K562 (cell line): ENCODE measurements around the gene SEC14L2. TPM values are rescaled to one million over a fixed set of nuclear protein-coding genes. Genes with fewer than 3 reads are reported as not detected.

Experiments
- ATAC-seq: fragments of 200-7000 bp; cut with Tn5 transposase; 3 replicates; pipeline ENCODE4 v1.9.1; 2020; ENCODE audit warnings: moderate library complexity
- BruUV-seq: library from RNA; stranded (reverse); fragments of 400-500 nt; replicated peaks from 2 replicates; lab custom pipeline; 2021; lab: Mats Ljungman, UMichigan
- CTCF ChIA-PET: fragments of 300-600 bp; formaldehyde crosslinking; extraction: SDS; loops from one replicate; lab custom pipeline; 2021; ENCODE audit warnings: low intra/inter-chr PET ratio; lab: Yijun Ruan, JAX
- POLR2A ChIA-PET: fragments of 300-600, 350-650 bp; sonication (Branson Sonifier 250); formaldehyde crosslinking; extraction: SDS; loops from one replicate; lab custom pipeline; 2021; ENCODE audit warnings: antibody characterized with exemption, inconsistent platforms; lab: Yijun Ruan, JAX
- DNase-seq, 4 experiments: peaks; one replicate each; pipeline versions ENCODE4 v3.0.0 to v3.0.0-alpha.2; 2011 to 2018; ENCODE audit warnings: low spot score in 3 of 4, mixed read lengths in 3 of 4; ENCODE audit errors: extremely low read depth in 1 of 4
- FAIRE-seq: peaks from 2 replicates; lab custom pipeline; 2011; peaks lifted over from hg19 to GRCh38; lab: Jason Lieb, UNC
- H2AFZ ChIP-seq: 2 replicates; pipeline ENCODE4 v1.6.0; 2011; ENCODE audit warnings: low read depth, low read length, control low read depth, inconsistent platforms
- H3K27ac ChIP-seq: fragments of 200-600 bp; 3 replicates; pipeline ENCODE4 v1.8.0; 2011; ENCODE audit warnings: low read depth, mild to moderate bottlenecking, control low read depth, inconsistent platforms, low read length, moderate library complexity, mixed read lengths; ENCODE audit errors: extremely low read depth
- H3K27me3 ChIP-seq, 2 experiments: fragments of 300-600 bp in 1 of 2; 2 replicates in 1 of 2; 3 replicates in 1 of 2; pipeline versions ENCODE4 v1.6.0 to v1.8.0; 2011; ENCODE audit warnings: inconsistent platforms in 2 of 2, low read length in 2 of 2, mild to moderate bottlenecking in 1 of 2, mixed read lengths in 1 of 2, moderate library complexity in 1 of 2; ENCODE audit not compliant: control insufficient read depth in 2 of 2, insufficient read depth in 2 of 2
- H3K36me3 ChIP-seq: fragments of 300-600 bp; 3 replicates; pipeline ENCODE4 v1.8.0; 2011; ENCODE audit warnings: mild to moderate bottlenecking, low read length, inconsistent platforms; ENCODE audit not compliant: control insufficient read depth, insufficient read depth
- H3K4me1 ChIP-seq, 2 experiments: fragments of 200-600 bp in 1 of 2; replicated peaks in 1 of 2; 2 replicates in 1 of 2; 3 replicates in 1 of 2; pipeline versions ENCODE4 v1.5.1 to v1.8.0; 2011; ENCODE audit warnings: inconsistent platforms in 2 of 2, low read length in 2 of 2, mild to moderate bottlenecking in 1 of 2, mixed read lengths in 1 of 2, moderate library complexity in 1 of 2; ENCODE audit not compliant: control insufficient read depth in 2 of 2, insufficient read depth in 2 of 2
- H3K4me2 ChIP-seq: 2 replicates; pipeline ENCODE4 v1.6.1; 2011; ENCODE audit warnings: low read length, control low read depth, inconsistent platforms, mixed read lengths; ENCODE audit not compliant: insufficient read depth
- H3K4me3 ChIP-seq: fragments of 200-600 bp; sonication (generic), shearing (Covaris generic); 2 replicates; pipeline ENCODE4 v1.5.1; 2016; ENCODE audit warnings: control low read depth, inconsistent platforms
- H3K79me2 ChIP-seq: fragments of 200-600 bp; 3 replicates; pipeline ENCODE4 v1.8.0; 2011; ENCODE audit warnings: low read length, inconsistent platforms; ENCODE audit not compliant: control insufficient read depth, insufficient read depth
- H3K9ac ChIP-seq, 2 experiments: 2 replicates each; pipeline versions ENCODE4 v1.6.0 to v1.6.1; 2011; ENCODE audit warnings: low read depth in 2 of 2, low read length in 2 of 2, control low read depth in 1 of 2, inconsistent platforms in 1 of 2, mild to moderate bottlenecking in 1 of 2, mixed read lengths in 1 of 2; ENCODE audit not compliant: insufficient read depth in 1 of 2
- H3K9me1 ChIP-seq: one replicate; pipeline ENCODE4 v1.6.0; 2011; ENCODE audit warnings: inconsistent platforms, mild to moderate bottlenecking, low read length, moderate library complexity; ENCODE audit not compliant: control insufficient read depth, insufficient read depth
- H3K9me3 ChIP-seq: replicated peaks from 2 replicates; pipeline ENCODE4 v1.5.1; 2011; ENCODE audit warnings: low read depth, low read length, inconsistent platforms; ENCODE audit not compliant: control insufficient read depth, insufficient read depth
- H4K20me1 ChIP-seq: replicated peaks from 2 replicates; pipeline ENCODE4 v1.6.1; 2011; ENCODE audit warnings: low read length, inconsistent platforms, mixed read lengths; ENCODE audit not compliant: control insufficient read depth, insufficient read depth
- ADNP ChIP-seq: fragments of 200-800 bp; sonication (Bioruptor generic); IDR thresholded peaks from 2 replicates; pipeline ENCODE4 v1.6.1; 2016; ENCODE audit warnings: missing genetic modification characterization, missing compliant biosample characterization
- FOXA1 ChIP-seq: fragments of 450-650 bp; IDR thresholded peaks from 2 replicates; pipeline ENCODE4 v1.6.1; 2016; ENCODE audit warnings: mild to moderate bottlenecking, borderline replicate concordance
- ILK ChIP-seq: fragments of 450-650 bp; IDR thresholded peaks from 2 replicates; pipeline ENCODE4 v1.6.1; 2016; ENCODE audit warnings: missing genetic modification characterization, low read depth, mild to moderate bottlenecking, missing compliant biosample characterization, moderate library complexity, borderline replicate concordance
- KDM1A ChIP-seq, 2 experiments: fragments of 450-650 bp; IDR thresholded peaks; 2 replicates each; pipeline ENCODE4 v1.6.1; 2016; ENCODE audit warnings: mild to moderate bottlenecking in 2 of 2
- MEF2A ChIP-seq: IDR thresholded peaks from 2 replicates; pipeline ENCODE4 v1.6.1; 2011; ENCODE audit warnings: low read depth, mild to moderate bottlenecking, low read length, moderate library complexity; ENCODE audit not compliant: control insufficient read depth
- OTX1 ChIP-seq: fragments of 450-650 bp; formaldehyde crosslinking; IDR thresholded peaks from 2 replicates; pipeline ENCODE4 v1.4.0; 2022; ENCODE audit warnings: mild to moderate bottlenecking
- RBM25 ChIP-seq: fragments of 200-400 bp; formaldehyde crosslinking; IDR thresholded peaks from 2 replicates; pipeline ENCODE4 v1.6.1; 2018; ENCODE audit warnings: low read length, low read depth, moderate library complexity; ENCODE audit not compliant: severe bottlenecking
- TAL1 ChIP-seq: fragments of 450-650 bp; IDR thresholded peaks from 2 replicates; pipeline ENCODE4 v1.6.1; 2016; ENCODE audit warnings: mild to moderate bottlenecking
- WGBS: fragments of 100-300 bp; shearing (Covaris generic); methylation state at CpG from one replicate; pipeline ENCODE4 v1.1.6; 2016; ENCODE audit warnings: low coverage, mixed read lengths; ENCODE audit not compliant: insufficient coverage; ENCODE audit errors: missing lambda C conversion rate; 5-methylcytosine and 5-hydroxymethylcytosine counted together
- in situ Hi-C: fragments of 300-500 bp; cut with MboI; formaldehyde crosslinking; loops from 4 replicates; pipeline ENCODE4 v1.15.0; 2018; ENCODE audit warnings: inconsistent platforms, mixed read lengths
- intact Hi-C: fragments of 100-400 bp; cut with micrococcal nuclease; formaldehyde crosslinking; loops from 2 replicates; pipeline ENCODE4 v1.14.2; 2022
- polyA plus RNA-seq, 8 experiments: library from polyadenylated mRNA; depleted of rRNA in 4 of 8; stranded (reverse) in 5 of 8; unstranded in 3 of 8; fragments of >200 nt; fragmentation: Nextera tagmentation in 2 of 8; fragmentation: Illumina TruSeq in 1 of 8; extraction: Ambion mirVana in 2 of 8; extraction: Trizol in 1 of 8; gene quantifications; 2 replicates each; pipeline versions ENCODE4 v1.2.1 to v1.2.3, GENCODE V29; 2011 to 2014; ENCODE audit warnings: inconsistent platforms in 1 of 8, missing spikeins in 1 of 8
- total RNA-seq, 7 experiments: library from RNA; depleted of rRNA in 6 of 7; stranded (reverse); fragments of >200 nt in 6 of 7; fragmentation: Illumina TruSeq in 2 of 7; extraction: Trizol in 2 of 7; gene quantifications; 2 replicates each; pipeline versions ENCODE4 v1.2.1 to v1.2.3, GENCODE V29; 2011 to 2021; ENCODE audit warnings: low replicate concordance in 1 of 7

Gene SEC14L2
- total and polyA plus RNA-seq, 9 of the 15 experiments (the other 6 are each of a cell fraction or from before 2014, with no cell fraction given), result 0.03 to 0.17 (median 0.10) TPM

DNA sequence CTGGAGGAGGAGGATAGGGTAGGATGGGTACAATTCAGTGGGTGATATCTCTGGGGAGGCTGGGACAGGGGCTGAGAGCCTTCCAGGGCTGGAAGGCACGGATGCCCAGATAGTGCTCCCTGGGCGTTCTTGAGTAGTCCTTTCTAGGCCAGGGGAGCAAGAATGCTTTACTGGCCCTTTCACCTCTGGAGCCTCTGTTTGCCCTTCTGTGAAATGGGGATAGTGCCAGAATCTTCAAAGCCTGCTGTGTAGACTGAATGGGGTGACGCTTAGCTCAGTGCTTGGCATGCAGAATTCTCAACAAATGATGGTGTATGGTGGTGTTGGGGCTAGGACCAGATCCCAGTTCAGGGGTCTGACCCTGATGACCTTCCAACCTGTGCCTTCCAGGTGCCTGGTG lies 36.4 kb downstream of the SEC14L2 start:
- no peak for ATAC-seq
- no peaks in the 10 kb centered on the region for H3K27me3 ChIP-seq
- CTCF ChIA-PET, result no interaction called here
- no peak overlapping the region for H3K4me3 ChIP-seq
- no peak for DNase-seq
- H2AFZ ChIP-seq, result no peak overlapping the region
- H3K9ac ChIP-seq, result no peak overlapping the region
- POLR2A ChIA-PET, result interaction anchor here (1.5 kb wide), 1 partner anchor 17 kb away, joined by 5 read pairs; no protein-coding TSS in a partner anchor
- peaks cover 10 to 14% of the 10 kb centered on the region in 2 experiments for H3K4me1 ChIP-seq
- peaks cover 7% of the 10 kb centered on the region; the same call in 2 of the 3 replicates for H3K36me3 ChIP-seq
- H3K27ac ChIP-seq, result no peak overlapping the region
- FAIRE-seq, result no peak
- no peaks in the 10 kb centered on the region for H3K79me2 ChIP-seq
- no TSS peak for BruUV-seq
- H3K4me2 ChIP-seq, result no peak overlapping the region
- TF ChIP-seq RBM25 (peak; percentile 60), ADNP (tag) (peak; percentile 53; the same call in 1 of the 2 replicates), ILK (tag) (no peak), FOXA1 (no peak), KDM1A (IDR thresholded peaks at IDR 0.05) (peak; percentile 12 to 21; a peak in 1 of 4 replicates), OTX1 (no peak)
- 20% methylated on average over 2 of the region's 3 CpGs for WGBS
- H3K9me3 ChIP-seq, result no peaks in the 10 kb centered on the region; the same call in 1 of the 2 replicates
- H4K20me1 ChIP-seq, result no peaks in the 10 kb centered on the region
- intact Hi-C loops, result no loop called here
- H3K9me1 ChIP-seq, result no peaks in the 10 kb centered on the region
- in situ Hi-C loops, result no loop called here

DNA sequence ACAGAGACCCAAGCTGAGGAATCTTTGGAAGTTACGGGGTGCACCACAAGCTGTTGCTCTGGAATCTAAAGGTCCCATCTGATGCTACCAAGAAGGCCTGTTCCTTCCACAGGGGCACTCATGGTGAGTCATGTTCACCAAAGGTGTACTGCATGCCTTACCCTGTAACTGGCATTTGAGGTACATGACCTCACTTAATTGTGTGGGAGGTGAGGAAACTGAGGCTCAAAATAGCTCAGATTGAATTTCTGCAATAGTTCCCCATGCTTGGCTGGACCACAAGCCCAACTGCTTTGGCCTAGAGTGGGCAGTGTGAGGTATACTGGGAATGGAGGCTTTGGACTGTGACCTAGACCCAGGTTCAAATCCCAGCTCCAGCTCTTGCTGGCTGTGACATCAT lies 37.0 kb downstream of the SEC14L2 start:
- BruUV-seq, result no TSS peak
- no peak overlapping the region for H3K27ac ChIP-seq
- no peaks in the 10 kb centered on the region for H4K20me1 ChIP-seq
- H3K4me3 ChIP-seq, result no peak overlapping the region
- no peaks in the 10 kb centered on the region for H3K27me3 ChIP-seq
- H3K9me1 ChIP-seq, result no peaks in the 10 kb centered on the region
- FAIRE-seq (no peak), DNase-seq (no peak), ATAC-seq (no peak)
- H3K4me1 ChIP-seq, result peaks cover 16 to 20% of the 10 kb centered on the region in 2 experiments
- TF ChIP-seq MEF2A, result no peak
- TF ChIP-seq TAL1, result no peak
- intact Hi-C loops, result no loop called here
- no peak overlapping the region for H3K9ac ChIP-seq
- H2AFZ ChIP-seq, result no peak overlapping the region
- H3K79me2 ChIP-seq, result no peaks in the 10 kb centered on the region
- in situ Hi-C loops, result no loop called here
- H3K4me2 ChIP-seq, result no peak overlapping the region
- 83% methylated on average over 1 of the region's 1 CpG for WGBS
- ChIA-PET POLR2A (interaction anchor here (0.6 kb wide), 1 partner anchor 130 kb away, joined by 3 read pairs; no protein-coding TSS in a partner anchor), CTCF (no interaction called here)
- peaks cover 2% of the 10 kb centered on the region; the same call in 1 of the 3 replicates for H3K36me3 ChIP-seq
- H3K9me3 ChIP-seq, result no peaks in the 10 kb centered on the region; the same call in 1 of the 2 replicates
